GM23338 (cell line): ENCODE data around the gene TIMM10. TPM values are rescaled to one million over a fixed set of nuclear protein-coding genes. Genes with fewer than 3 reads are reported as not detected.

Experiments used
- ATAC-seq: fragments of 200-7000 bp; cut with Tn5 transposase; 3 replicates; pipeline ENCODE4 v1.9.1; 2020
- DNase-seq: peaks from one replicate; pipeline ENCODE4 v3.0.0-alpha.2; 2015; ENCODE audit warnings: low spot score
- H2AFZ ChIP-seq: fragments of 200-600 bp; sonication (generic); 2 replicates; pipeline ENCODE4 v1.8.0; 2016; ENCODE audit warnings: antibody characterized with exemption, mild to moderate bottlenecking, moderate library complexity
- H3F3A ChIP-seq: fragments of 200-600 bp; sonication (generic); replicated peaks from 2 replicates; pipeline ENCODE4 v1.8.0; 2017; ENCODE audit warnings: antibody characterized with exemption, mixed run types, low read depth
- H3K27ac ChIP-seq: fragments of 200-600 bp; sonication (generic); 2 replicates; pipeline ENCODE4 v1.6.1; 2016; ENCODE audit warnings: low read depth
- H3K27me3 ChIP-seq: fragments of 200-600 bp; sonication (generic); 2 replicates; pipeline ENCODE4 v1.8.0; 2016; ENCODE audit warnings: mild to moderate bottlenecking, mixed run types, moderate library complexity; ENCODE audit not compliant: insufficient read depth
- H3K36me3 ChIP-seq: fragments of 200-600 bp; sonication (generic); 2 replicates; pipeline ENCODE4 v1.8.0; 2016; ENCODE audit warnings: mild to moderate bottlenecking; ENCODE audit not compliant: insufficient read depth
- H3K4me1 ChIP-seq: fragments of 200-600 bp; sonication (generic); 2 replicates; pipeline ENCODE4 v1.8.0; 2016; ENCODE audit warnings: mild to moderate bottlenecking, moderate library complexity; ENCODE audit not compliant: insufficient read depth
- H3K4me2 ChIP-seq: fragments of 200-600 bp; sonication (generic); 2 replicates; pipeline ENCODE4 v1.7.1; 2017; ENCODE audit warnings: mixed run types
- H3K4me3 ChIP-seq: fragments of 200-600 bp; sonication (generic); 2 replicates; pipeline ENCODE4 v1.6.1; 2016; ENCODE audit warnings: mixed run types
- H3K79me2 ChIP-seq: fragments of 200-600 bp; sonication (generic); replicated peaks from 2 replicates; pipeline ENCODE4 v1.8.0; 2017; ENCODE audit warnings: mild to moderate bottlenecking; ENCODE audit not compliant: insufficient read depth
- H3K9me2 ChIP-seq: fragments of 200-600 bp; sonication (generic); 2 replicates; pipeline ENCODE4 v1.8.0; 2017; ENCODE audit not compliant: insufficient read depth
- H4K20me1 ChIP-seq: fragments of 200-600 bp; sonication (generic); replicated peaks from 2 replicates; pipeline ENCODE4 v1.8.0; 2017; ENCODE audit warnings: mild to moderate bottlenecking; ENCODE audit not compliant: insufficient read depth
- H3K27ac Mint-ChIP-seq: 2 replicates; pipeline ENCODE4 v1.8.0; 2020; ENCODE audit warnings: inconsistent platforms, mild to moderate bottlenecking, moderate library complexity, mixed read lengths
- H3K27me3 Mint-ChIP-seq: 3 replicates; pipeline ENCODE4 v1.8.0; 2022; ENCODE audit warnings: low read depth, mild to moderate bottlenecking, moderate library complexity, mixed read lengths, inconsistent platforms; ENCODE audit not compliant: insufficient read depth, poor library complexity
- H3K36me3 Mint-ChIP-seq: 3 replicates; pipeline ENCODE4 v1.8.0; 2021; ENCODE audit warnings: low read depth, mild to moderate bottlenecking, inconsistent platforms, moderate library complexity, mixed read lengths
- H3K4me1 Mint-ChIP-seq: 3 replicates; pipeline ENCODE4 v1.8.0; 2020; ENCODE audit warnings: mild to moderate bottlenecking, inconsistent platforms, mixed read lengths
- H3K4me3 Mint-ChIP-seq: 3 replicates; pipeline ENCODE4 v1.8.0; 2021; ENCODE audit warnings: moderate library complexity, mild to moderate bottlenecking, inconsistent platforms, mixed read lengths
- H3K9me3 Mint-ChIP-seq: 3 replicates; pipeline ENCODE4 v1.8.0; 2020; ENCODE audit warnings: moderate library complexity, mild to moderate bottlenecking, inconsistent platforms, mixed read lengths
- CREB1 ChIP-seq: fragments of 250-450 bp; sonication (Bioruptor Pico); IDR thresholded peaks from 2 replicates; pipeline ENCODE4 v1.5.0; 2020; ENCODE audit warnings: low read depth, mild to moderate bottlenecking, moderate library complexity
- CTCF ChIP-seq, 2 experiments: fragments of 200-600 bp in 1 of 2; sonication (generic) in 1 of 2; conservative IDR thresholded peaks; 2 replicates each; pipeline versions ENCODE4 v1.5.1 to v1.6.1; 2016 to 2017; ENCODE audit warnings: antibody characterized with exemption in 2 of 2, low read depth in 2 of 2, mild to moderate bottlenecking in 2 of 2, moderate library complexity in 1 of 2
- ETS1 ChIP-seq: IDR thresholded peaks from 2 replicates; pipeline ENCODE4 v1.6.1; 2016; ENCODE audit warnings: antibody characterized with exemption
- EZH2 ChIP-seq: fragments of 200-600 bp; sonication (generic); IDR thresholded peaks from one replicate; pipeline ENCODE4 v1.8.0; 2017; ENCODE audit warnings: antibody characterized with exemption, mild to moderate bottlenecking, low read depth; ENCODE audit not compliant: unreplicated experiment
- EZH2phosphoT487 ChIP-seq: fragments of 200-600 bp; sonication (generic); IDR thresholded peaks from one replicate; pipeline ENCODE4 v1.8.1; 2018; ENCODE audit warnings: antibody characterized with exemption; ENCODE audit not compliant: unreplicated experiment
- JUNB ChIP-seq: IDR thresholded peaks from one replicate; pipeline ENCODE4 v1.6.1; 2016; ENCODE audit warnings: antibody characterized with exemption; ENCODE audit not compliant: unreplicated experiment
- NANOG ChIP-seq: IDR thresholded peaks from 2 replicates; pipeline ENCODE4 v1.6.1; 2016; ENCODE audit warnings: antibody characterized with exemption, borderline replicate concordance
- POLR2AphosphoS5 ChIP-seq: IDR thresholded peaks from 2 replicates; pipeline ENCODE4 v1.6.1; 2016; ENCODE audit warnings: antibody characterized with exemption, low read depth
- REST ChIP-seq: IDR thresholded peaks from one replicate; pipeline ENCODE4 v1.6.1; 2018; ENCODE audit warnings: antibody characterized with exemption; ENCODE audit not compliant: unreplicated experiment
- STAT1 ChIP-seq: IDR thresholded peaks from one replicate; pipeline ENCODE4 v1.6.1; 2016; ENCODE audit warnings: antibody characterized with exemption; ENCODE audit not compliant: unreplicated experiment
- ZNF114 ChIP-seq: fragments of 250-450 bp; sonication (Bioruptor Pico); IDR thresholded peaks from 2 replicates; pipeline ENCODE4 v1.5.0; 2020; ENCODE audit warnings: mild to moderate bottlenecking, moderate library complexity
- ZNF331 ChIP-seq: fragments of 250-450 bp; sonication (Bioruptor Pico); IDR thresholded peaks from 2 replicates; pipeline ENCODE4 v1.5.0; 2020; ENCODE audit warnings: low read depth, mild to moderate bottlenecking, moderate library complexity
- ZNF462 ChIP-seq: fragments of 250-450 bp; sonication (Bioruptor Pico); IDR thresholded peaks from 2 replicates; pipeline ENCODE4 v1.5.0; 2020; ENCODE audit warnings: mild to moderate bottlenecking, moderate library complexity
- polyA plus RNA-seq: library from polyadenylated mRNA; unstranded; fragments of >200 nt; fragmentation: Nextera tagmentation; extraction: Ambion mirVana; gene quantifications from 2 replicates; pipeline ENCODE4 v1.2.1, GENCODE V29; 2016
- total RNA-seq: library from RNA; depleted of rRNA; stranded (reverse); fragments of >200 nt; shearing (Covaris generic); gene quantifications from 2 replicates; pipeline ENCODE4 v1.2.3, GENCODE V29; 2014

The TIMM10 gene
- total and polyA plus RNA-seq, 2 experiments from 2014 or later = 59.1 to 194 TPM

GRCh38 chr11:57551941-57552340, 21.4 kb upstream of the TIMM10 start:
- H3K4me1 ChIP-seq = no peaks in the 10 kb centered on the region
- peaks cover 5% of the 10 kb centered on the region for H3K27me3 Mint-ChIP-seq
- H4K20me1 ChIP-seq = no peaks in the 10 kb centered on the region
- H3K36me3 ChIP-seq = no peaks in the 10 kb centered on the region; the same call in 1 of the 2 replicates
- H3K4me1 Mint-ChIP-seq = peaks cover 11% of the 10 kb centered on the region; the same call in 1 of the 3 replicates
- no peak overlapping the region for H3K4me3 ChIP-seq
- no peak overlapping the region for H3K4me2 ChIP-seq
- H3K9me3 Mint-ChIP-seq = no peaks in the 10 kb centered on the region
- H3F3A ChIP-seq = no peaks in the 10 kb centered on the region
- H3K9me2 ChIP-seq = no peaks in the 10 kb centered on the region
- no peaks in the 10 kb centered on the region for H3K79me2 ChIP-seq
- H3K36me3 Mint-ChIP-seq = peaks cover 66% of the 10 kb centered on the region
- H2AFZ ChIP-seq = no peak overlapping the region
- no peak overlapping the region for H3K4me3 Mint-ChIP-seq
- no peak for ATAC-seq
- H3K27ac ChIP-seq = no peak overlapping the region
- no peak for DNase-seq
- no peak overlapping the region for H3K27ac Mint-ChIP-seq
- TF ChIP-seq ZNF331 (CRISPR knock-in tag) = no peak
- TF ChIP-seq EZH2 = no peak
- no peak for TF ChIP-seq REST
- no peak for TF ChIP-seq POLR2AphosphoS5
- no peak for TF ChIP-seq NANOG
- no peak for TF ChIP-seq CREB1 (CRISPR knock-in tag)
- no peak for TF ChIP-seq ETS1
- no peak for TF ChIP-seq ZNF114 (CRISPR knock-in tag)
- no peak for TF ChIP-seq CTCF (conservative IDR thresholded peaks at IDR 0.05; ENCODE audit: low read depth in 2 of 2)
- TF ChIP-seq STAT1 = no peak
- no peak for TF ChIP-seq JUNB
- TF ChIP-seq ZNF462 (CRISPR knock-in tag) = no peak
- no peak for TF ChIP-seq EZH2phosphoT487
- no peaks in the 10 kb centered on the region for H3K27me3 ChIP-seq
